ENCODE data around the gene REV1. TPM values are rescaled to one million over a fixed set of nuclear protein-coding genes. Genes with fewer than 3 reads are reported as not detected.
A peak's percentile ranks its signal among the peaks of the same experiment; 100 is the strongest.

REV1 gene
- total RNA-seq, 1 experiment from 2014 or later = 39.6 TPM

GRCh38 chr2:99514357-99514756 lies 24.5 kb upstream of the REV1 start:
- intact Hi-C loops (cut with micrococcal nuclease; ENCODE audit: unreplicated experiment) = no loop called here
- Histone ChIP-seq H3K36me3 (ENCODE audit: control insufficient read depth, insufficient read depth, low read length) (no peaks in the 10 kb centered on the region), H3K27me3 (replicated peaks; ENCODE audit: control insufficient read depth, insufficient read depth, low read length) (no peaks in the 10 kb centered on the region), H3K9me3 (no peaks in the 10 kb centered on the region), H3K4me1 (peaks cover 9% of the 10 kb centered on the region; the same call in 1 of the 2 replicates), H3K4me3 (ENCODE audit: low read depth, low read length) (no peak overlapping the region)
- H3K27me3 Mint-ChIP-seq (ENCODE audit: insufficient read depth, unreplicated experiment) = no peaks in the 10 kb centered on the region
- BruUV-seq (replicated peaks) = no TSS peak
- peaks cover 6% of the 10 kb centered on the region for H3K36me3 Mint-ChIP-seq (ENCODE audit: insufficient read depth, unreplicated experiment)
- no peak overlapping the region for H3K4me3 Mint-ChIP-seq (ENCODE audit: unreplicated experiment)
- CTCF ChIA-PET = no interaction called here
- H3K27ac Mint-ChIP-seq (ENCODE audit: unreplicated experiment) = no peak overlapping the region
- POLR2A ChIA-PET = no interaction called here
- H3K9me3 Mint-ChIP-seq (ENCODE audit: unreplicated experiment) = no peaks in the 10 kb centered on the region
- H3K4me1 Mint-ChIP-seq (ENCODE audit: low read depth, unreplicated experiment) = no peaks in the 10 kb centered on the region
- DNase-seq = peak in 1 of 2 experiments; percentile 25
- no peak for TF ChIP-seq CTCF (IDR thresholded peaks at IDR 0.05; ENCODE audit: insufficient read depth in 1 of 2, low read depth in 1 of 2, low read length in 1 of 2, severe bottlenecking in 1 of 2, unreplicated experiment in 1 of 2)

GRCh38 chr2:99512181-99512591 lies 22.4 kb upstream of the REV1 start:
- Histone ChIP-seq H3K4me3 (ENCODE audit: low read depth, low read length) (no peak overlapping the region), H3K36me3 (ENCODE audit: control insufficient read depth, insufficient read depth, low read length) (no peaks in the 10 kb centered on the region), H3K4me1 (peaks cover 9% of the 10 kb centered on the region; the same call in 1 of the 2 replicates), H3K27me3 (replicated peaks; ENCODE audit: control insufficient read depth, insufficient read depth, low read length) (no peaks in the 10 kb centered on the region), H3K9me3 (no peaks in the 10 kb centered on the region)
- ChIA-PET CTCF (no interaction called here), POLR2A (no interaction called here)
- no peak for TF ChIP-seq CTCF (IDR thresholded peaks at IDR 0.05; ENCODE audit: insufficient read depth in 1 of 2, low read depth in 1 of 2, low read length in 1 of 2, severe bottlenecking in 1 of 2, unreplicated experiment in 1 of 2)
- DNase-seq = no peak
- Mint-ChIP-seq H3K27ac (ENCODE audit: unreplicated experiment) (no peak overlapping the region), H3K36me3 (ENCODE audit: insufficient read depth, unreplicated experiment) (peaks cover 6% of the 10 kb centered on the region), H3K4me3 (ENCODE audit: unreplicated experiment) (no peak overlapping the region), H3K27me3 (ENCODE audit: insufficient read depth, unreplicated experiment) (no peaks in the 10 kb centered on the region), H3K4me1 (ENCODE audit: low read depth, unreplicated experiment) (no peaks in the 10 kb centered on the region), H3K9me3 (ENCODE audit: unreplicated experiment) (no peaks in the 10 kb centered on the region)
- intact Hi-C loops (cut with micrococcal nuclease; ENCODE audit: unreplicated experiment) = no loop called here
- BruUV-seq (replicated peaks) = no TSS peak

- POLR2A ChIA-PET = no interaction called here
- peaks cover 7% of the 10 kb centered on the region; the same call in 1 of the 2 replicates for H3K4me1 ChIP-seq
- CTCF ChIA-PET = no interaction called here
- Mint-ChIP-seq H3K4me3 (ENCODE audit: unreplicated experiment) (no peak overlapping the region), H3K27me3 (ENCODE audit: insufficient read depth, unreplicated experiment) (no peaks in the 10 kb centered on the region), H3K27ac (ENCODE audit: unreplicated experiment) (no peak overlapping the region), H3K36me3 (ENCODE audit: insufficient read depth, unreplicated experiment) (peaks cover 6% of the 10 kb centered on the region), H3K4me1 (ENCODE audit: low read depth, unreplicated experiment) (no peaks in the 10 kb centered on the region), H3K9me3 (ENCODE audit: unreplicated experiment) (no peaks in the 10 kb centered on the region)
- intact Hi-C loops (cut with micrococcal nuclease; ENCODE audit: unreplicated experiment) = no loop called here
- H3K27me3 ChIP-seq (replicated peaks; ENCODE audit: control insufficient read depth, insufficient read depth, low read length) = no peaks in the 10 kb centered on the region
- TF ChIP-seq CTCF (IDR thresholded peaks at IDR 0.05; ENCODE audit: insufficient read depth in 1 of 2, low read depth in 1 of 2, low read length in 1 of 2, severe bottlenecking in 1 of 2, unreplicated experiment in 1 of 2) = no peak
- H3K4me3 ChIP-seq (ENCODE audit: low read depth, low read length) = no peak overlapping the region
- BruUV-seq (replicated peaks) = no TSS peak
- DNase-seq = no peak
- H3K9me3 ChIP-seq = no peaks in the 10 kb centered on the region
- H3K36me3 ChIP-seq (ENCODE audit: control insufficient read depth, insufficient read depth, low read length) = no peaks in the 10 kb centered on the region
Measured at GRCh38 chr2:99509387-99509786, 19.6 kb upstream of the REV1 start.

All from Caco-2 (cell line).